HG03066 (cell line): ENCODE data around the gene GLIPR1L2.
"Not testable (repeated sequence)": the region's sequence is repeated elsewhere in the genome, so short reads cannot be mapped to it uniquely, and the experiment has no call there.

Experiments used
- ATAC-seq: cut with Tn5 transposase; IDR thresholded peaks from one replicate; pipeline ENCODE4 v1.9.1; 2021; ENCODE audit warnings: low read depth; ENCODE audit not compliant: unreplicated experiment

The GLIPR1L2 gene

DNA sequence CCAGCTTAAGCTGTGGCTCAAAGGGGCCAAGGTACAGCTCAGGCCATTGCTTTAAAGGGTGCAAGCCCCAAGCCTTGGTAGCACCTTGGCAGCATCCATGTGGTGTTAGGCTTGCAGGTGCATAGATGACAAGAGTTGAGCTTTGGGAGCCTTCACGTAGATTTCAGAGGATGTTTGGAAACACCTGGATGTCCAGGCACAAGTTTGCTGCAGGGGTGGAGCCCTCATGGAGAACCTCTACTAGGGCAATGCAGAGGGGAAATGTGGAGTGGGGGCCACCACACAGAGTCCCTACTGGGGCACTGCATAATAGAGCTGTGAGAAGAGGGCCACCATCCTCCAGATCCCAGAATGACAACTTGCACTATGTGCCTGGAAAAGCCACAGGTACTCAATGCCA, 37.9 kb downstream of the GLIPR1L2 start:
- no peak for ATAC-seq

DNA sequence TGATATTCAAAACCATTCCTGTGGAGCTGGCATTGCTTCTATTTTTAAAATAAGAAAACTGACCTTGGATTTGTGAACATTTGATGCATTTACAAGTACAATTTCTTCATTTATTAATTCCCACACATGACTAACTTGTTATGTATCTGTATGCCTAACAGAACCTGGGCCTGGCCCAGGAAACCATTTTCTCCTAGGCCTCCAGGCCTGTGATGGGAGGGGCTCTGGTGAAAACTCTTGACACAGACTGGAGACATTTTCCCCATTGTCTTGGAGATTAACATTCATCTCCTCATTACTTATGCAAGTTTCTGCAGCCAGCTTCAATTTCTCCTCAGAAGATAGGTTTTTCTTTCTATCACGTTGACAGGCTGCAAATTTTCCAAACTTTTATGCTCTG, 42.0 kb downstream of the GLIPR1L2 start:
- ATAC-seq = no peak

DNA sequence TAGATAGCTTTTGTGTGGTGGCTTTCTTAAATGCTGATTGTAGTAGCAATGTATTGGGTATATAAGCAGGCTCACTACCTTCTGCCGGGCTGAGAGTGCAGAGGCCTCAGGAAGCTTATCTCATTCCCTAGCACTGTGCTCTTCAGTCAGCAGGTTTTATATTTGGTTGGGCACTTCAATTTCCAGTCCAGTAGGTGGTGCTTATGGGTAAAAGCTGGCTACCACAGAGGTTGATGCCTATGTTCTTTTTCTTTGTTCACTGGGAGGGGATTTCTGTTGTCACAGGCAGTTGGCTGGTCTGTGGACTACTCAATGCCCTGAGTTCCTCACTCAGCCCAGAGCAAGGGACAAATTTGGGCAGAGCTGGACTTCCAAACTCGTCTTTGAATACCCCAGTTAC, 46.7 kb downstream of the GLIPR1L2 start:
- no peak for ATAC-seq

DNA sequence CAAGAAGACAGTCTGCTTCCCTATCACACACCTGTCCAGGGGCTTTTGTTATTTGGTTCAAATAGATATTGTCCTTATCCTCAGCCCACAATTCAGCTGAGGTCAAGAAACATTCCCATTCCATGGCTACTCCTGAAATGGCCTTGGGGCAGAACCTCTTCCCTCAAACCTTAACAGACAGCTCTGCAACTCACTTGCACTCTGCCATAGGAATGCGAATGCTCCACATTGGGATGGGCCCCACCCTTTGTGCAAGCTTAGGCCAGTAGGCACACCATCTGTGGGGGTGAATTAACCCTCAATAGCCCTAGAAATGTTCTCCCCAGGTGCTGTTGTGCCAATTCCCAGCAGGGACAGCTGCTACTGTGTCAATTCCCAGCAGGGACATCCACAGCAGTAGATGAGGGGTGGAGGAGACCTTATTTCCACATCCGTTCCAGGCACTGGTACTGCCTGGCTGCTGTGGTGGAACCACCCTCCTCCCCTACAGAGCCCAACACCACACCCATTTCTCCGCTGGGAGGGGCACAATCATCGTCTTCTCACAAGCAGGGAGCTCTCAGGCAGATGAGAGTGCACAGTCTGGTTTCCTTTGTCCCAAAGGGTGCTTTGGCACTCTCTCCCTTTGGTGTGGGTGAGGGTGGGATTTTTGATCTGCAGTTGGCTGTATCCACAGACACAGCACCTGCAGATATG, 47.3 kb downstream of the GLIPR1L2 start:
- no peak for ATAC-seq

DNA sequence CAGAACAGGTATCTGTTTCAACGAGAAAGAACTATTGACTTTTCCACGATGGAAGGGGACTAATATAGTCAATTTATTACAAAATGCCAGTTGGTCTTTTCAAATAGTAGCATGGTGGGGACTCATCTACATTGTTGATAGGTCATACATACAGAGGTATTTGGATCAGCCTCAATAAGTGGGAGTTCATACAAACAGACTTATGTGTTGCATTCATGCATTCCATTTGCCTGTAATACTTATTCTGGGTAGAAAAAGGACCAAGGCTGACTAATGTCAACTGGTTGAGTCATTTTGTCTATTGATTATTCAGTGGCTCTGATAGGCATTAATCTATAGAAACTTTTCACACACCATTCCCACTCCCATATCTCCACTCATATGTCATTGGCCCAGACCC, 48.2 kb downstream of the GLIPR1L2 start:
- ATAC-seq = no peak

DNA sequence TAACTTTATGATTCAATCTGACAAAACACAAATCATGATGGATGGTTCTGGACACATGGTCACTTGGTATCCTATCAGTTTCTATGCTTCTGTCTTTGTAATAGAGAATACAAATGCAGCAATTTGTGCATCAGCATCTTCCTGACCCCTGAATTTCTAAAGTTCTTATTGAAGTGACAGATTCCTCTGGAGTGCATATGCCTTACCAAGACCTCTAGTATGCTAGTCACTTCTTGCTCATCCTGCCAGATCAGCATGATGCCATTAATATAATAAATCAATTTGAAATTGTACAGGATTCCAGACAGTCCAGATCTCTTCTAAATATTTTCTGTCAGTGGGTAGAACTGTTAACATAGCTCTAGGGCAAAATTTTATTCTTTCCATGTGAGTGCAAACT, 49.0 kb downstream of the GLIPR1L2 start:
- ATAC-seq = no peak

DNA sequence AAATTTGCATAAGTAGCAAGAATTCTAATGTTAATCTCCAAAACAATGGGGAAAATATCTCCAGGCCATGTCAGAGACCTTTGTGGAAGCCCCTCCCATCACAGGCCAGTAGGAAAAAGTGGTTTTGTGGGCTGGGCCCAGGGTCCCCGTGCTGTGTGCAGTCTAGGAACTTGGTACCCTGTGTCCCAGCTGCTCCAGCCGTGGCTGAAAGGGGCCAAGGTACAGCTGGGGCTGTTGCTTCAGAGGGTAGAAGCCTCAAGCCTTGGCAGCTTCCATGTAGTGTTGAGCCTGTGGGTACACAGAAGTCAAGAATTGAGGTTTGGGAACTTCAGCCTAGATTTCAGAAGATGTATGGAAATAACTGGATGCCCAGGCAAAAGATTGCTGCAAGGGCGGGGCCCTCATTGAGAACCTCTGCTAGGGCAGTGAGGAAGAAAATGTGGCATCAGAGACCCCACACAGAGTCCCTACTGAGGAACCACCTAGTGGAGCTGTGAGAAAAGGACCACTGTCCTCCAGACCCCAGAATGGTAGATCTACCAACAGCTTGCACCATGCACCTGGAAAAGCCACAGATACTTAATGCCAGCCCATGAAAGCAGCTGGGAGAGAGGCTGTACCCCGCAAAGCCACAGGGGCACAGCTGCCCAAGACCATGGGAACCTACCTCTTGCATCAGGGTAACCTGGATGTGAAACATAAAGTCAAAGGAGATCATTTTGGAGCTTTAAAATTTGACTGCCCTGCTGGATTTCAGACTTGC, 51.0 kb downstream of the GLIPR1L2 start:
- not testable (repeated sequence) for ATAC-seq

DNA sequence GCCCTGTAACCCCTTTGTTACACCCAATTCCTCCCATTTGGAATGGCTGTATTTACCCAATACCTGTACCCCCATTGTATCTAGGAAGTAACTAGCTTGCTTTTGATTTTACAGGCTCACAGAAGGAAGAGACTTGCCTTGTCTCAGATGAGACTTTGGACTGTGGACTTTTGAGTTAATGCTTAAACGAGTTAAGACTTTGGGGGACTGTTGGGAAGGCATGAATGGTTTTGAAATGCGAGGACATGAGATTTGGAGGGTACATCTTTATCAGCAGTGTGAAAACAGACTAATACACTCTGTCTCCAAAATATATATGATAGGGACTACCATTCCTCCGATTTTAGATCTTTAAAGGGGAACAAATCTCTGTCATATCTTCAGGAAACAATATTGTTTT, 51.6 kb downstream of the GLIPR1L2 start:
- not testable (repeated sequence) for ATAC-seq

DNA sequence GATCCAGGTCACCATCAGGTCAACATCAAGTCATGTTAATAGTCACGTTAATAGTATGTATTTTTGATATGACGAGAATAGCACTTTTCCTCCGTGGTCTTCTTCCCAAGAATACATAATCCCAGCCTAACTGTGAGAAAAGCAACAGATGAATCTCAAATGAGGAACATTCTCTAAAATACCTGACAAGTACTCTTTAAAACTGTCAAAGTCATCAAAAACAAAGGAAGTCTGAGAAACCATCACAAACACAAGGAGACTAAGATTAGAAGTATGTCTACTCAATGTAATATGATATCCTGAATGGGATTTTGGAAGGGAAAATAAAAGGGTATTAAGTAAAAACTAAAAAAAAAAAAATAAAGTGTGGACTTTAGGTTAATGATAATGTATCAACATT, 52.8 kb downstream of the GLIPR1L2 start:
- ATAC-seq = no peak

DNA sequence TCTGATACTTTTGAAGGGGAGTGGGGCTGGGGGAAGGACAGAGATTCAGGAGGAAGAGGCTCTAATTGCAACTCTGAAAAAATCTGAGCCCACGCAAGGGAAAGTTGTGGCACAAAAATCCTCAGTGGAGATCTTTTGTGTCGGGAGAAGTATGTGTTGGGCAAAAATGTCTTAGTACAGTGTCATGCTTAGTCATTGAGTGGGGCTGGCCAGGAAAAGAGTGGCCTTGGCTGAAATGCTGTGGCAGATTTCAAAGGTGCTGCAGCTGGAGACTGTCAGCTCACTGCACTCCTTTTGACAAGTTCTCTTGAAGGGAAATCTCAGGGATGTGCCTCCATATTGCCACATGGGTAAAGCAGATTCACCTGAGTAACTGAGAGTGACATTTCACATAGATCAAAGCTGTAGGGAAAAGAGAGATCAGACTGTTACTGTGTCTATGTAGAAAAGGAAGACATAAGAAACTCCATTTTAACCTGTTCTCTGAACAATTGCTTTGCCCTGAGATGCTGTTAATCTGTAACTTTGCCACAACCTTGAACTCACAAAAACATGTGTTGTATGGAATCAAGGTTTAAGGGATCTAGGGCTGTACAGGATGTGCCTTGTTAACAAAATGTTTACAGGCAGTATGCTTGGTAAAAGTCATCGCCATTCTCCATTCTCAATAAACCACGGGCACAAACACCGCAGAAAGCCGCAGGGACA, 53.7 kb downstream of the GLIPR1L2 start:
- ATAC-seq = no peak

DNA sequence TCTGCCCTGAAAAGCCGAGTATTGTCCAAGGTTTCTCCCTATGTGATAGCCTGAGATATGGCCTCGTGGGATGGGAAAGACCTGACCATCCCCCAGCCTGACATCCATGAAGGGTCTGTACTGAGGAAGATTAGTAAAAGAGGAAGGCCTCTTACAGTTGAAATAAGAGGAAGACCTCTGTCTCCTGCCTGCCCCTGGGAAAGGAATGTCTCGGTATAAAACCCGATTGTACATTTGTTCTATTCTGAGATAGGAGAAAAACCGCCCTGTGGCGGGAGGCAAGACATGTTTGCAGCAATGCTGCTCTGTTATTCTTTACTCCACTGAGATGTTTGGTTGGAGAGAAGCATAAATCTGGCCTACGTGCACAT, 54.2 kb downstream of the GLIPR1L2 start:
- not testable (repeated sequence) for ATAC-seq

DNA sequence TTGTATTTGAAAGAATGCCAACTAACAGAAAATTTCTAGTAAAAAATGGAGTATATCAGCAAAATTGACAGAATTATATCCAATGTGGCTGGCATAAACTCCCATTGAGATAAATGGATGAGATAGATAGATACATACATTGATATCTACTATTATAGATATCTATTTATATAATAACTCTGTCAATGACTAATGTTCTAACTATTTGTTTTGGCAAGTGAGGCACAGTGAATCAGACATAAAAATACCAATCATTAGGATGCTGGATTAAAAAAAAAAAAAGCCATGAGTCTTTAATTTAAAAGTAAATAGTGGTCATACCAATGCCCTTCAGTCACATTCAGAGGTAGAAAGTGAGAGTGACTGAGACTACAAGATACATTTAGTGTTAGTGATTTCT, 56.0 kb downstream of the GLIPR1L2 start:
- ATAC-seq = no peak

DNA sequence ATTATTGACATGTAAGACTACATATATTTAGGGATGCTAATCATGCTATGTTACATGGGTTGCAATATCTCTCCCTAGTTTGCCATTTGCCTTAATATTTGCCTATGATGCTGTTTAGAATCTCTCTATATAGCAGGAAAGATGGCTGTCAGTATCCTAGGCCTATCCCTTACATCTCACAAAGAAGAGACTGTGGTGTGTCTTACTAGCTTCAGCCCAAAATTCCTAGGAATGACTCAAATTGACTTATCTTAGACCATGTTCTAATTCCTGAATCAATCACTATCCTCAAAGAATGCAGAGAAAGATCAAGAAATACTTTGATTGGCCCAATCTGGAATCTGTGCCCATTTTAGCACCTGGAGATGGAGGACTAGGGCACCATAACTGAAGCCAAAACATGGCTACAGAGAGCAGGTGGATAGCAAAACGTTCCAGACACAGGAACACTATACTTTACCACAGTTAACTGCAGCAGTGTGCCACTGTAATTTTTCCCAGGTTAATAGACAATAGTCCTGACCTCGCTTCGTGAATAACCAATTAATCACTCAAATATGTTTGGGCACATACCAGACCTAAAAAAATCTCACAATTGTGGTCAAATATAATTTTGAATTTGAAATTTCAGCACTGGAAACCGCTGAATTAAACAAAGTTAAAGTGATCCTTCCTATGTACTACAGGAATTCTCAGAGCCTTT, 57.0 kb downstream of the GLIPR1L2 start:
- ATAC-seq = no peak

DNA sequence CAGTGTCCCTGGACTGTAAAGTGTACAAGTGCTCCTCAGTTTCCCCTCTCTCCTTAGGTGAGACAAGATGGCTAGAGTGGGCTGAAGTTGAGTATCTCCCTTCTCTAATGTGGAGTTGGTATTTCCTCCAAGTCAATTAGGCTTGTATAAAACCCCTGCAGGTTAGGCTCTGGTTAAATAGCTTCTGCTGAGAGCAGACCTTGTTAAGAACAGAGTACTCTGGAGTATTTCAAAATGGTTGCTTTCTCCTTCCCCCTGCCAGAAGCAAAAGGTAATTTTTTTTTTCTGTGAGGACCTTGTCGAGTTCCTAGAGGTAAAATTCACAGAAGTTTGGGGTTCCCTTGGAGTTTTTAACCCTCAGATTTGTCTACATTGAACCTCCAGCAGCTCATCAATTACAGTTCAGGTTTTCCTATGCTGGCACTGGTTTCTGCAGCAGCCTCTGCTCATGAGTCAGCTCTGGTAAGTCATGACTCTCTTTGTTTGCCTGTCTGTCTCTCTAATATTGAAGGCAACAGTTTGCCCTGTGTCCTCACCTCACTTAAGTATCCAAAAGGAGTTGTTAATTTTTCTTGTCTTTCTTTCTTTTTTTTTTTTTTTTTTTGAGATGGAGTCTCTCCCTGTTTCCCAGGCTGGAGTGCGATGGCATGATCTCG, 61.9 kb downstream of the GLIPR1L2 start:
- no peak for ATAC-seq

DNA sequence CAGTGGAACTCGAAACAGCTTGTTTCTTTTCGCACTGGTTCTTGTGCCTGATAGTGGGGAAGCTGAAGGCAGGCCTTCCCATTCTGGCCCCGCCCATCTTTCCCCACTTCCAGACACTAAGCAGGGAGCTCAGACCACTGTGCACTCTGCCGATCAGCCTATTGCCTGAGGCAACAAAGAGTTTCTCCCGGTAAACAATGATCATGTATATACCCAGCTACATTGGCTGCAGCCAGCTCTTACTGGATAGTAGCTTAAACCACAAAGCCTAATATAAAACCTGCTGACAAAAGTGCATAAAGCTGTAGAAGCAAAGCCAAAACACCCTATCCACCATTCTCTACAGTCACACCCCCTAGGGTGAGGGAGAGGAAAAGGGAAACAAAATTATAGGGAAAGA, 65.0 kb downstream of the GLIPR1L2 start:
- ATAC-seq = no peak

DNA sequence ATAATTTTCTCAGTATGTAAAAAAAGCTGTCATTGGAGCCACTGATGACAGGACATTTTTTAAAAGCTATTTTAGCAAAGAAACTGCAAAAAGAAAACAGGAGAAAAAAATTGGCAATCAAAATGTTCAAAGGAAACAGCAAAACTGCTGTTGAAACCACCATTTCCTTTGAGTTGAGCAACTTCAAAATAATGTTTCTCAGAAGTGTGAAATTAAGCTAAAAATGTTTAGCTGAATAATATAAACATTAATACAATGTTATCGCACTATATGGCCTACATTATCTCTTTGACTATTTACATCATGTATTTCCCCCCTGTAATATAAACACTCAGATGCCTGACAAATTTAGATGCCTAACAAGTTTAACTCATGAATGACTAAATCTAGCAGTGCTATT, 66.3 kb downstream of the GLIPR1L2 start:
- no peak for ATAC-seq

DNA sequence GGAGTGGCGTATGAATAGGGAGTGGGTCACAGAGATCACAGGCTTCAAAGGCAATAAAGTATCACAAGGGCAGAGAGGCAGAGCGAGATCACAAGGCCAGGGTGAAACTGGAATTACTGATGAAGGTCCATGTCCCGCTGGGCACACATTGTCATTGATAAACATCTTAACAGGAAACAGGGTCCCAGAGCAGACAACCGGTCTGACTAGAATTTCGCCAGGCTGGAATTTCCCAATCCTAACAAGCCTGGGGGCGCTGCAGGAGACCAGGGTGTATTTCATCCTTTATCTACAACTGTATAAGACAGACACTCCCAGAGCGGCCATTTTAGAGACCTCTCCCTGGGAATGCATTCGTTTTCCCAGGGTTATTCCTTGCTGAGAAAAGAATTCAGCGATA, 67.0 kb downstream of the GLIPR1L2 start:
- not testable (repeated sequence) for ATAC-seq

DNA sequence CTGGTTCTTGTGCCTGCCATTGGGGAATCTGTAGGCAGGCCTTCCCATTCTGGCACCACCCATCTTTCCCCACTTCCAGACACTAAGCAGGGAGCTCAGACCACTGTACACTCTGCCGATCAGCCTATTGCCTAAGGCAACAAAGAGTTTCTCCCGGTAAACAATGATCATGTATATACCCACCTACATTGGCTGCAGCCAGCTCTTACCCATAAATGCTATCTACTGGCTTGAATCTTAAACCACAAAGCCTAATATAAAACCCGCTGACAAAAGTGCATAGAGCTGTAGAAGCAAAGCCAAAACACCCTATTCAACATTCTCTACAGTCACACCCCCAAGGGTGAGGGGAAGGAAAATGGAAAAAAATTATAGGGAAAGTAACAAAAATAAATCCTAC, 68.9 kb downstream of the GLIPR1L2 start:
- no peak for ATAC-seq

DNA sequence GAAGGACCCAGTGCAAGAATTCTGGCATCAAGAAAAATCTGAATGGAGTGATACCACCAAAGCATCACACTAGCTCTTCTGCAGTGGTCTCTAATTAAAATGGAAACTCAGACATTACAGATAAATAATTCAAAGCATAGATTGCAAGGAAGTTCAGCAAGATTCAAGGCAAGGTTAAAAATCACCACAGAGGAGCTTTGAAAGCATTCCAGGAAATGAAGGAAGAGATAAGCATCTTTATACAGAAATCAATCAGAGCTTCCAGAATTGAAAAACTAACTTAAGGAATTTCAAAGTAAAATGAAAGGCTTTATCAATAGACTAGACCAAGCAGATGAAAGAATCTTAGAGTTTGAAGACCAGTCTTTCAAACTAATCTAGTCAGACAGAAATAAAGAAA, 69.3 kb downstream of the GLIPR1L2 start:
- ATAC-seq = no peak
